Activated naive CD4-positive, alpha-beta T cell (primary cell): Measurements from ENCODE around the gene RALA.
A peak's percentile ranks its signal among the peaks of the same experiment; 100 is the strongest.

Source experiments
- DNase-seq, 4 experiments: peaks; one replicate each; lab custom pipeline; 2025; lab: John Stamatoyannopoulos, UW

The RALA gene

GRCh38 chr7:39623047-39623731 is at the start of gene RALA:
Gene RALA (plus strand): TSS chr7:39623572. CDS start chr7:39686668, 63,096 bp downstream.
- peak; percentile 45 to 88 (median 72) for DNase-seq

- DNase-seq = no peak
These were observed 48.6 kb upstream of the RALA start for GRCh38 chr7:39574673-39575349.

GRCh38 chr7:39577229-39577874 is 46.0 kb upstream of the RALA start:
- DNase-seq = no peak

GRCh38 chr7:39580149-39580874 is 43.1 kb upstream of the RALA start:
- peak; percentile 17 to 63 (median 36) for DNase-seq

- no peak for DNase-seq
These were observed 40.8 kb upstream of the RALA start for GRCh38 chr7:39582536-39582935.

GRCh38 chr7:39583539-39583938 is 39.8 kb upstream of the RALA start:
- DNase-seq = no peak

- DNase-seq = no peak
These were observed 36.0 kb upstream of the RALA start for GRCh38 chr7:39587393-39587792.

GRCh38 chr7:39588416-39588815 is 35.0 kb upstream of the RALA start:
- no peak for DNase-seq

- peak in 1 of 4 experiments; percentile 24 for DNase-seq
These were observed 33.9 kb upstream of the RALA start for GRCh38 chr7:39589323-39590111.

GRCh38 chr7:39592586-39592985 is 30.8 kb upstream of the RALA start:
- DNase-seq = no peak

GRCh38 chr7:39594988-39595620 is 28.3 kb upstream of the RALA start:
- no peak for DNase-seq

- no peak for DNase-seq
These were observed 21.0 kb upstream of the RALA start for GRCh38 chr7:39602351-39602750.

- DNase-seq = no peak
These were observed 19.4 kb upstream of the RALA start for GRCh38 chr7:39603924-39604323.

GRCh38 chr7:39605087-39605486 is 18.3 kb upstream of the RALA start:
- no peak for DNase-seq

GRCh38 chr7:39606352-39606751 is 17.0 kb upstream of the RALA start:
- DNase-seq = no peak

GRCh38 chr7:39606941-39607340 is 16.4 kb upstream of the RALA start:
- no peak for DNase-seq

- DNase-seq = no peak
These were observed 15.5 kb upstream of the RALA start for GRCh38 chr7:39607865-39608264.

GRCh38 chr7:39608278-39608677 is 15.1 kb upstream of the RALA start:
- no peak for DNase-seq

GRCh38 chr7:39609113-39609934 is 14.0 kb upstream of the RALA start:
- peak in 1 of 4 experiments; percentile 11 for DNase-seq

GRCh38 chr7:39609935-39610263 is 13.5 kb upstream of the RALA start:
- no peak for DNase-seq
